Loucy (cell line): ENCODE measurements around the gene SH3RF3.

Experiments used
- H2AFZ ChIP-seq: fragments of 200-600 bp; sonication (generic); 2 replicates; pipeline ENCODE4 v1.6.0; 2016; ENCODE audit warnings: antibody characterized with exemption, mild to moderate bottlenecking, low read length, moderate library complexity
- H3F3A ChIP-seq: fragments of 200-600 bp; 2 replicates; pipeline ENCODE4 v1.6.0; 2016; ENCODE audit warnings: antibody characterized with exemption, low read depth, mild to moderate bottlenecking
- H3K27me3 ChIP-seq: fragments of 200-600 bp; sonication (generic); 2 replicates; pipeline ENCODE4 v1.6.1; 2014; ENCODE audit warnings: low read length, mild to moderate bottlenecking; ENCODE audit not compliant: insufficient read depth, poor library complexity, severe bottlenecking
- H3K36me3 ChIP-seq: fragments of 200-600 bp; sonication (generic); 2 replicates; pipeline ENCODE4 v1.6.1; 2016; ENCODE audit warnings: low read length; ENCODE audit not compliant: insufficient read depth
- H3K4me1 ChIP-seq: fragments of 200-600 bp; sonication (generic); 2 replicates; pipeline ENCODE4 v1.5.1; 2014; ENCODE audit warnings: low read length, mild to moderate bottlenecking; ENCODE audit not compliant: insufficient read depth, poor library complexity, severe bottlenecking
- H3K4me2 ChIP-seq: fragments of 200-600 bp; sonication (generic); 2 replicates; pipeline ENCODE4 v1.6.0; 2014; ENCODE audit warnings: antibody characterized with exemption, low read length, low read depth, mild to moderate bottlenecking; ENCODE audit not compliant: poor library complexity, severe bottlenecking
- H3K4me3 ChIP-seq: fragments of 200-600 bp; sonication (generic); 2 replicates; pipeline ENCODE4 v1.5.1; 2014; ENCODE audit warnings: low read length, mild to moderate bottlenecking, mixed read lengths; ENCODE audit not compliant: poor library complexity, severe bottlenecking
- H3K79me2 ChIP-seq: fragments of 200-600 bp; sonication (generic); 2 replicates; pipeline ENCODE4 v1.6.1; 2014; ENCODE audit warnings: low read length; ENCODE audit not compliant: insufficient read depth
- H3K9ac ChIP-seq: fragments of 200-600 bp; sonication (generic); 2 replicates; pipeline ENCODE4 v1.6.0; 2014; ENCODE audit warnings: mild to moderate bottlenecking, low read depth, low read length, moderate library complexity; ENCODE audit not compliant: poor library complexity, severe bottlenecking
- H3K9me2 ChIP-seq: fragments of 200-600 bp; sonication (generic); replicated peaks from 2 replicates; pipeline ENCODE4 v1.6.1; 2016; ENCODE audit warnings: low read depth, low read length, mixed read lengths
- H3K9me3 ChIP-seq: fragments of 200-600 bp; sonication (generic); 2 replicates; pipeline ENCODE4 v1.6.1; 2014; ENCODE audit warnings: mild to moderate bottlenecking, antibody characterized with exemption, low read length, low read depth; ENCODE audit not compliant: insufficient read depth
- H4K20me1 ChIP-seq: fragments of 200-600 bp; sonication (generic); 2 replicates; pipeline ENCODE4 v1.6.0; 2014; ENCODE audit warnings: antibody characterized with exemption, low read length, mild to moderate bottlenecking; ENCODE audit not compliant: insufficient read depth, poor library complexity, severe bottlenecking
- CTCF ChIP-seq: fragments of 200-600 bp; sonication (generic); conservative IDR thresholded peaks from 2 replicates; pipeline ENCODE4 v1.5.1; 2014; ENCODE audit warnings: mild to moderate bottlenecking, antibody characterized with exemption, low read length
- EZH2phosphoT487 ChIP-seq: fragments of 200-600 bp; IDR thresholded peaks from 2 replicates; pipeline ENCODE4 v1.6.1; 2018; ENCODE audit warnings: antibody characterized with exemption, mild to moderate bottlenecking, moderate library complexity, borderline replicate concordance

The SH3RF3 gene

GRCh38 chr2:109277406-109277805, 148.4 kb downstream of the SH3RF3 start:
- no peaks in the 10 kb centered on the region for H4K20me1 ChIP-seq
- no peaks in the 10 kb centered on the region for H3K9me3 ChIP-seq
- H3K9me2 ChIP-seq: no peaks in the 10 kb centered on the region
- no peaks in the 10 kb centered on the region for H3K36me3 ChIP-seq
- no peak overlapping the region for H3K9ac ChIP-seq
- no peaks in the 10 kb centered on the region for H3F3A ChIP-seq
- H3K27me3 ChIP-seq: no peaks in the 10 kb centered on the region
- no peak overlapping the region for H3K4me2 ChIP-seq
- no peak overlapping the region for H3K4me3 ChIP-seq
- H3K79me2 ChIP-seq: peaks cover 20% of the 10 kb centered on the region
- no peak for TF ChIP-seq CTCF
- TF ChIP-seq EZH2phosphoT487: no peak
- H3K4me1 ChIP-seq: peaks cover 25% of the 10 kb centered on the region
- no peak overlapping the region for H2AFZ ChIP-seq

- H3K4me1 ChIP-seq: peaks cover 18% of the 10 kb centered on the region
- no peaks in the 10 kb centered on the region for H3F3A ChIP-seq
- no peak for TF ChIP-seq CTCF
- TF ChIP-seq EZH2phosphoT487: no peak
- no peak overlapping the region for H3K4me3 ChIP-seq
- H2AFZ ChIP-seq: no peak overlapping the region
- no peaks in the 10 kb centered on the region for H3K36me3 ChIP-seq
- H3K9me3 ChIP-seq: no peaks in the 10 kb centered on the region
- no peaks in the 10 kb centered on the region for H3K9me2 ChIP-seq
- peaks cover 16% of the 10 kb centered on the region for H3K79me2 ChIP-seq
- no peak overlapping the region for H3K9ac ChIP-seq
- no peaks in the 10 kb centered on the region for H4K20me1 ChIP-seq
- no peak overlapping the region for H3K4me2 ChIP-seq
- no peaks in the 10 kb centered on the region for H3K27me3 ChIP-seq
These were observed 150.3 kb downstream of the SH3RF3 start for GRCh38 chr2:109279243-109279860.

GRCh38 chr2:109280804-109281203, 151.8 kb downstream of the SH3RF3 start:
- peaks cover 15% of the 10 kb centered on the region for H3K79me2 ChIP-seq
- no peak overlapping the region for H3K9ac ChIP-seq
- H3K27me3 ChIP-seq: no peaks in the 10 kb centered on the region
- no peak overlapping the region for H2AFZ ChIP-seq
- no peaks in the 10 kb centered on the region for H3K9me2 ChIP-seq
- no peak overlapping the region for H3K4me3 ChIP-seq
- H3K36me3 ChIP-seq: no peaks in the 10 kb centered on the region
- H3F3A ChIP-seq: no peaks in the 10 kb centered on the region
- TF ChIP-seq EZH2phosphoT487 (no peak), CTCF (peak; percentile 24)
- no peak overlapping the region for H3K4me2 ChIP-seq
- peaks cover 4% of the 10 kb centered on the region for H3K4me1 ChIP-seq
- H3K9me3 ChIP-seq: no peaks in the 10 kb centered on the region
- no peaks in the 10 kb centered on the region for H4K20me1 ChIP-seq
